ENCODE measurements around the gene NPC1. TPM values are rescaled to one million over a fixed set of nuclear protein-coding genes. Genes with fewer than 3 reads are reported as not detected.

Gene NPC1
- total RNA-seq, 1 experiment from 2014 or later: 38.3 TPM

DNA sequence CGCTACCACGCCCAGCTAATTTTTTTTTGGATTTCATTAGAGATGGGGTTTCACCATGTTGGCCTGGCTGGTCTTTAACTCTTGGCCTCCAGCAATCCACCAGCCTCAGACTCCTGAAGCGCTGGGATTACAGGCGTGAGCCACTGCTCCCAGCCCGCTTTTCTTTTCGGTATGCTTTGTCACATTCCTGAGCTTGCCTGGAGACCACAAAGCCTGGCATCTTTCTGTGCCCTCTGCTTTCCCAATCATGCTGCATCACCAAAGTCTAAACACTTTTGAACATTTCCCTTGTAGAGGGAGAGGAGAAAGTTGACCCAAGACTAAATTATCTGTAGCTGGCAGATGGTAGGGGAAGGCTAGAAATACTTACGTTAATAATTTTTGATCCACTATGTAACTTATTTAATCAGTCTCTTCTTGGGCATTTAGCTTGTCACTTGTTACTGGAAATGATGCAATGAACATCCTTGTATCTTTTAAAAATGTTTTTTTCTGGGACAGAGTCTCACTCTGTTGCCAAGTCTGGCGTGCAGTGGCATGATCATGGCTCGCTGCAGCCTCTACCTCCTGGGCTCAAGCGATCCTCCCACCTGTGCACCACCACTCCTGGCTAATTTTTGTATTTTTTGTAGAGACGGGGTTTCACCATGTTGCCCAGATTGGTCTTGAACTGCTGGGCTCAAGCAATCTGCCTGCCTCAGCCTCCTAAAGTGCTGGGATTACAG is 2.7 kb upstream of the NPC1 start:
- H3K4me3 Mint-ChIP-seq: no peak overlapping the region

DNA sequence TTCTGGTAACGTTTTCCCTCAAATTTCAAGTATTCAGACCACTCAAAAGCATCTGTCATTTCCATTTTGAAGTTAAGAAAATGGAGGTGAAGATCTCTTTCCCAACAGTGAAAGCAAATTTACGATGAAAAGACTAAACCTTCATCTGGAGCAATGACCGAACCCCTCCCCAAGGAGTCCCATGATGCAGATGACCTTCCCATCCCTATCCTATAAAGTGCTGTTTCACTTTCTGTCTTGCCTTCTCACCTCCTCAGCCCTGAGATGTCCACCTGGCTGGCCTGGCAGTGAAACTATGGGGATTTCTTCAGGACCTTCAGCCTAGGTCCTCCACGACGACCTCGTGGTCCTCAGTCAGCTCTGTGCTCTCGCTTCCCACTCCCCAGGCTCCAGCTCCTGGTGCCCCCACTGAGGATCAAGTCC is 925 bp upstream of the NPC1 start:
- H3K4me3 Mint-ChIP-seq: peak overlapping the region; percentile 93
- no peak for DNase-seq (ENCODE audit: low spot score)
- ChIA-PET CTCF (interaction anchor here (1.1 to 1.8 kb wide), 3 partner anchors 27 to 72 kb away, joined by 3 to 5 read pairs (median 4); no protein-coding TSS in a partner anchor), POLR2A (no interaction called here)
- H3K4me1 Mint-ChIP-seq: peaks cover 17% of the 10 kb centered on the region
- H3K9me3 Mint-ChIP-seq: no peaks in the 10 kb centered on the region
- no peak for ATAC-seq
- H3K27me3 Mint-ChIP-seq (ENCODE audit: low read depth): no peaks in the 10 kb centered on the region
- H3K27ac Mint-ChIP-seq: no peak overlapping the region; the same call in 1 of the 2 replicates
- no peaks in the 10 kb centered on the region for H3K36me3 Mint-ChIP-seq
- TF ChIP-seq NFYB (CRISPR knock-in tag; conservative IDR thresholded peaks at IDR 0.05; ENCODE audit: low read depth) (no peak), TEAD1 (CRISPR knock-in tag; IDR thresholded peaks at IDR 0.05) (no peak), KAT7 (CRISPR knock-in tag; IDR thresholded peaks at IDR 0.05; ENCODE audit: borderline replicate concordance) (no peak), FOXK1 (CRISPR knock-in tag; IDR thresholded peaks at IDR 0.05) (no peak), ZNF121 (CRISPR knock-in tag; IDR thresholded peaks at IDR 0.05) (no peak), ELF4 (CRISPR knock-in tag; IDR thresholded peaks at IDR 0.05; ENCODE audit: low read depth) (no peak)
- TF ChIP-seq, protein P1, sequence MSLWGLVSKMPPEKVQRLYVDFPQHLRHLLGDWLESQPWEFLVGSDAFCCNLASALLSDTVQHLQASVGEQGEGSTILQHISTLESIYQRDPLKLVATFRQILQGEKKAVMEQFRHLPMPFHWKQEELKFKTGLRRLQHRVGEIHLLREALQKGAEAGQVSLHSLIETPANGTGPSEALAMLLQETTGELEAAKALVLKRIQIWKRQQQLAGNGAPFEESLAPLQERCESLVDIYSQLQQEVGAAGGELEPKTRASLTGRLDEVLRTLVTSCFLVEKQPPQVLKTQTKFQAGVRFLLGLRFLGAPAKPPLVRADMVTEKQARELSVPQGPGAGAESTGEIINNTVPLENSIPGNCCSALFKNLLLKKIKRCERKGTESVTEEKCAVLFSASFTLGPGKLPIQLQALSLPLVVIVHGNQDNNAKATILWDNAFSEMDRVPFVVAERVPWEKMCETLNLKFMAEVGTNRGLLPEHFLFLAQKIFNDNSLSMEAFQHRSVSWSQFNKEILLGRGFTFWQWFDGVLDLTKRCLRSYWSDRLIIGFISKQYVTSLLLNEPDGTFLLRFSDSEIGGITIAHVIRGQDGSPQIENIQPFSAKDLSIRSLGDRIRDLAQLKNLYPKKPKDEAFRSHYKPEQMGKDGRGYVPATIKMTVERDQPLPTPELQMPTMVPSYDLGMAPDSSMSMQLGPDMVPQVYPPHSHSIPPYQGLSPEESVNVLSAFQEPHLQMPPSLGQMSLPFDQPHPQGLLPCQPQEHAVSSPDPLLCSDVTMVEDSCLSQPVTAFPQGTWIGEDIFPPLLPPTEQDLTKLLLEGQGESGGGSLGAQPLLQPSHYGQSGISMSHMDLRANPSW (CRISPR knock-in tag; conservative IDR thresholded peaks at IDR 0.05; ENCODE audit: low read depth): no peak
- TF ChIP-seq, protein P2, sequence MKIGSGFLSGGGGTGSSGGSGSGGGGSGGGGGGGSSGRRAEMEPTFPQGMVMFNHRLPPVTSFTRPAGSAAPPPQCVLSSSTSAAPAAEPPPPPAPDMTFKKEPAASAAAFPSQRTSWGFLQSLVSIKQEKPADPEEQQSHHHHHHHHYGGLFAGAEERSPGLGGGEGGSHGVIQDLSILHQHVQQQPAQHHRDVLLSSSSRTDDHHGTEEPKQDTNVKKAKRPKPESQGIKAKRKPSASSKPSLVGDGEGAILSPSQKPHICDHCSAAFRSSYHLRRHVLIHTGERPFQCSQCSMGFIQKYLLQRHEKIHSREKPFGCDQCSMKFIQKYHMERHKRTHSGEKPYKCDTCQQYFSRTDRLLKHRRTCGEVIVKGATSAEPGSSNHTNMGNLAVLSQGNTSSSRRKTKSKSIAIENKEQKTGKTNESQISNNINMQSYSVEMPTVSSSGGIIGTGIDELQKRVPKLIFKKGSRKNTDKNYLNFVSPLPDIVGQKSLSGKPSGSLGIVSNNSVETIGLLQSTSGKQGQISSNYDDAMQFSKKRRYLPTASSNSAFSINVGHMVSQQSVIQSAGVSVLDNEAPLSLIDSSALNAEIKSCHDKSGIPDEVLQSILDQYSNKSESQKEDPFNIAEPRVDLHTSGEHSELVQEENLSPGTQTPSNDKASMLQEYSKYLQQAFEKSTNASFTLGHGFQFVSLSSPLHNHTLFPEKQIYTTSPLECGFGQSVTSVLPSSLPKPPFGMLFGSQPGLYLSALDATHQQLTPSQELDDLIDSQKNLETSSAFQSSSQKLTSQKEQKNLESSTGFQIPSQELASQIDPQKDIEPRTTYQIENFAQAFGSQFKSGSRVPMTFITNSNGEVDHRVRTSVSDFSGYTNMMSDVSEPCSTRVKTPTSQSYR (CRISPR knock-in tag; IDR thresholded peaks at IDR 0.05): no peak
- TF ChIP-seq, protein P3, sequence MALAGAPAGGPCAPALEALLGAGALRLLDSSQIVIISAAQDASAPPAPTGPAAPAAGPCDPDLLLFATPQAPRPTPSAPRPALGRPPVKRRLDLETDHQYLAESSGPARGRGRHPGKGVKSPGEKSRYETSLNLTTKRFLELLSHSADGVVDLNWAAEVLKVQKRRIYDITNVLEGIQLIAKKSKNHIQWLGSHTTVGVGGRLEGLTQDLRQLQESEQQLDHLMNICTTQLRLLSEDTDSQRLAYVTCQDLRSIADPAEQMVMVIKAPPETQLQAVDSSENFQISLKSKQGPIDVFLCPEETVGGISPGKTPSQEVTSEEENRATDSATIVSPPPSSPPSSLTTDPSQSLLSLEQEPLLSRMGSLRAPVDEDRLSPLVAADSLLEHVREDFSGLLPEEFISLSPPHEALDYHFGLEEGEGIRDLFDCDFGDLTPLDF (CRISPR knock-in tag; IDR thresholded peaks at IDR 0.05): no peak
- TF ChIP-seq, protein P4, sequence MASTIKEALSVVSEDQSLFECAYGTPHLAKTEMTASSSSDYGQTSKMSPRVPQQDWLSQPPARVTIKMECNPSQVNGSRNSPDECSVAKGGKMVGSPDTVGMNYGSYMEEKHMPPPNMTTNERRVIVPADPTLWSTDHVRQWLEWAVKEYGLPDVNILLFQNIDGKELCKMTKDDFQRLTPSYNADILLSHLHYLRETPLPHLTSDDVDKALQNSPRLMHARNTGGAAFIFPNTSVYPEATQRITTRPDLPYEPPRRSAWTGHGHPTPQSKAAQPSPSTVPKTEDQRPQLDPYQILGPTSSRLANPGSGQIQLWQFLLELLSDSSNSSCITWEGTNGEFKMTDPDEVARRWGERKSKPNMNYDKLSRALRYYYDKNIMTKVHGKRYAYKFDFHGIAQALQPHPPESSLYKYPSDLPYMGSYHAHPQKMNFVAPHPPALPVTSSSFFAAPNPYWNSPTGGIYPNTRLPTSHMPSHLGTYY (CRISPR knock-in tag; IDR thresholded peaks at IDR 0.05): no peak

More for the DNA sequence above, 2.7 kb upstream of the NPC1 start:
- no peak overlapping the region for H3K27ac Mint-ChIP-seq
- POLR2A ChIA-PET: no interaction called here
- no peak for ATAC-seq
- H3K36me3 Mint-ChIP-seq: no peaks in the 10 kb centered on the region
- DNase-seq (ENCODE audit: low spot score): no peak
- CTCF ChIA-PET: interaction anchor here (0.6 to 1.2 kb wide), 3 partner anchors 8 to 330 kb away, joined by 3 to 5 read pairs (median 3); no protein-coding TSS in a partner anchor
- H3K4me1 Mint-ChIP-seq: peaks cover 13% of the 10 kb centered on the region
- no peaks in the 10 kb centered on the region for H3K27me3 Mint-ChIP-seq (ENCODE audit: low read depth)
- H3K9me3 Mint-ChIP-seq: no peaks in the 10 kb centered on the region
- TF ChIP-seq ZNF138 (CRISPR knock-in tag; conservative IDR thresholded peaks at IDR 0.05) (no peak), NR2C2 (CRISPR knock-in tag; IDR thresholded peaks at IDR 0.05) (no peak), GABPB1 (CRISPR knock-in tag; IDR thresholded peaks at IDR 0.05) (no peak), ZNF416 (CRISPR knock-in tag; IDR thresholded peaks at IDR 0.05) (no peak), CREB1 (CRISPR knock-in tag; IDR thresholded peaks at IDR 0.05) (no peak), GRHL2 (CRISPR knock-in tag; IDR thresholded peaks at IDR 0.05; ENCODE audit: insufficient replicate concordance, severe bottlenecking) (no peak)
- TF ChIP-seq, protein P3 (CRISPR knock-in tag; IDR thresholded peaks at IDR 0.05): no peak
- TF ChIP-seq, protein P4 (CRISPR knock-in tag; IDR thresholded peaks at IDR 0.05): no peak
- TF ChIP-seq, protein P5, sequence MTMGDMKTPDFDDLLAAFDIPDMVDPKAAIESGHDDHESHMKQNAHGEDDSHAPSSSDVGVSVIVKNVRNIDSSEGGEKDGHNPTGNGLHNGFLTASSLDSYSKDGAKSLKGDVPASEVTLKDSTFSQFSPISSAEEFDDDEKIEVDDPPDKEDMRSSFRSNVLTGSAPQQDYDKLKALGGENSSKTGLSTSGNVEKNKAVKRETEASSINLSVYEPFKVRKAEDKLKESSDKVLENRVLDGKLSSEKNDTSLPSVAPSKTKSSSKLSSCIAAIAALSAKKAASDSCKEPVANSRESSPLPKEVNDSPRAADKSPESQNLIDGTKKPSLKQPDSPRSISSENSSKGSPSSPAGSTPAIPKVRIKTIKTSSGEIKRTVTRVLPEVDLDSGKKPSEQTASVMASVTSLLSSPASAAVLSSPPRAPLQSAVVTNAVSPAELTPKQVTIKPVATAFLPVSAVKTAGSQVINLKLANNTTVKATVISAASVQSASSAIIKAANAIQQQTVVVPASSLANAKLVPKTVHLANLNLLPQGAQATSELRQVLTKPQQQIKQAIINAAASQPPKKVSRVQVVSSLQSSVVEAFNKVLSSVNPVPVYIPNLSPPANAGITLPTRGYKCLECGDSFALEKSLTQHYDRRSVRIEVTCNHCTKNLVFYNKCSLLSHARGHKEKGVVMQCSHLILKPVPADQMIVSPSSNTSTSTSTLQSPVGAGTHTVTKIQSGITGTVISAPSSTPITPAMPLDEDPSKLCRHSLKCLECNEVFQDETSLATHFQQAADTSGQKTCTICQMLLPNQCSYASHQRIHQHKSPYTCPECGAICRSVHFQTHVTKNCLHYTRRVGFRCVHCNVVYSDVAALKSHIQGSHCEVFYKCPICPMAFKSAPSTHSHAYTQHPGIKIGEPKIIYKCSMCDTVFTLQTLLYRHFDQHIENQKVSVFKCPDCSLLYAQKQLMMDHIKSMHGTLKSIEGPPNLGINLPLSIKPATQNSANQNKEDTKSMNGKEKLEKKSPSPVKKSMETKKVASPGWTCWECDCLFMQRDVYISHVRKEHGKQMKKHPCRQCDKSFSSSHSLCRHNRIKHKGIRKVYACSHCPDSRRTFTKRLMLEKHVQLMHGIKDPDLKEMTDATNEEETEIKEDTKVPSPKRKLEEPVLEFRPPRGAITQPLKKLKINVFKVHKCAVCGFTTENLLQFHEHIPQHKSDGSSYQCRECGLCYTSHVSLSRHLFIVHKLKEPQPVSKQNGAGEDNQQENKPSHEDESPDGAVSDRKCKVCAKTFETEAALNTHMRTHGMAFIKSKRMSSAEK (CRISPR knock-in tag; IDR thresholded peaks at IDR 0.05; ENCODE audit: borderline replicate concordance): no peak
